ENCODE data around the gene MEN1. TPM values are rescaled to one million over a fixed set of nuclear protein-coding genes. Genes with fewer than 3 reads are reported as not detected.
A peak's percentile ranks its signal among the peaks of the same experiment; 100 is the strongest.

The MEN1 gene
- polyA plus RNA-seq, 3 donors = 9.4 to 26.2 (median 10.0) TPM

- no peaks in the 10 kb centered on the region for H3K27me3 ChIP-seq (ENCODE audit: control insufficient read depth in 2 of 2, insufficient read depth in 2 of 2, low read length in 2 of 2)
- peak; percentile 82 to 85 (median 83) for DNase-seq
- TF ChIP-seq, protein P1, sequence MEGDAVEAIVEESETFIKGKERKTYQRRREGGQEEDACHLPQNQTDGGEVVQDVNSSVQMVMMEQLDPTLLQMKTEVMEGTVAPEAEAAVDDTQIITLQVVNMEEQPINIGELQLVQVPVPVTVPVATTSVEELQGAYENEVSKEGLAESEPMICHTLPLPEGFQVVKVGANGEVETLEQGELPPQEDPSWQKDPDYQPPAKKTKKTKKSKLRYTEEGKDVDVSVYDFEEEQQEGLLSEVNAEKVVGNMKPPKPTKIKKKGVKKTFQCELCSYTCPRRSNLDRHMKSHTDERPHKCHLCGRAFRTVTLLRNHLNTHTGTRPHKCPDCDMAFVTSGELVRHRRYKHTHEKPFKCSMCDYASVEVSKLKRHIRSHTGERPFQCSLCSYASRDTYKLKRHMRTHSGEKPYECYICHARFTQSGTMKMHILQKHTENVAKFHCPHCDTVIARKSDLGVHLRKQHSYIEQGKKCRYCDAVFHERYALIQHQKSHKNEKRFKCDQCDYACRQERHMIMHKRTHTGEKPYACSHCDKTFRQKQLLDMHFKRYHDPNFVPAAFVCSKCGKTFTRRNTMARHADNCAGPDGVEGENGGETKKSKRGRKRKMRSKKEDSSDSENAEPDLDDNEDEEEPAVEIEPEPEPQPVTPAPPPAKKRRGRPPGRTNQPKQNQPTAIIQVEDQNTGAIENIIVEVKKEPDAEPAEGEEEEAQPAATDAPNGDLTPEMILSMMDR (IDR thresholded peaks at IDR 0.05) = no peak
- H4K20me1 ChIP-seq (ENCODE audit: insufficient read depth, low read length) = peaks cover 49% of the 10 kb centered on the region
- H3K9ac ChIP-seq (ENCODE audit: insufficient read depth, low read length, poor library complexity, severe bottlenecking) = peak overlapping the region; percentile 95
- peak overlapping the region; percentile 66 to 98 (median 94) for H3K4me3 ChIP-seq (replicated peaks in 1 of 3; ENCODE audit: low read depth in 2 of 3, low read length in 3 of 3)
- peaks cover 38 to 43% of the 10 kb centered on the region in 2 donors for H3K36me3 ChIP-seq (replicated peaks in 1 of 2; ENCODE audit: control insufficient read depth in 1 of 2, insufficient read depth in 2 of 2, low read length in 2 of 2)
- H3K4me2 ChIP-seq (replicated peaks; ENCODE audit: extremely low read depth, low read length, poor library complexity, severe bottlenecking) = peak overlapping the region; percentile 90
- Mint-ChIP-seq H3K4me3 (peak overlapping the region; percentile 90 to 92), H3K9me3 (no peaks in the 10 kb centered on the region), H3K4me1 (peaks cover 54% of the 10 kb centered on the region), H3K36me3 (peaks cover 49% of the 10 kb centered on the region in 2 donors), H3K27me3 (ENCODE audit: low read depth in 3 of 3) (no peaks in the 10 kb centered on the region), H3K27ac (peak overlapping the region; percentile 82 to 96 (median 90))
- peaks cover 50% of the 10 kb centered on the region for H3K79me2 ChIP-seq (ENCODE audit: insufficient read depth, low read length)
- intact Hi-C loops (cut with micrococcal nuclease) = no loop called here
- H3K4me1 ChIP-seq (ENCODE audit: control insufficient read depth in 1 of 2, insufficient read depth in 2 of 2, low read length in 2 of 2) = peaks cover 32 to 39% of the 10 kb centered on the region in 2 donors
- no peak overlapping the region for H2AFZ ChIP-seq (ENCODE audit: insufficient read depth, low read depth, low read length, poor library complexity, severe bottlenecking)
- peak overlapping the region; percentile 89 to 92 for H3K27ac ChIP-seq (ENCODE audit: low read depth in 1 of 2, low read length in 2 of 2)
- WGBS (ENCODE audit: insufficient coverage) = under 1% methylated on average over 78 of the region's 98 CpGs
- no peaks in the 10 kb centered on the region for H3K9me3 ChIP-seq (replicated peaks in 1 of 2; ENCODE audit: control insufficient read depth in 1 of 2, insufficient read depth in 1 of 2, low read length in 2 of 2)
These were observed 32.7 kb downstream of the MEN1 start for GRCh38 chr11:64777449-64778222.

DNA sequence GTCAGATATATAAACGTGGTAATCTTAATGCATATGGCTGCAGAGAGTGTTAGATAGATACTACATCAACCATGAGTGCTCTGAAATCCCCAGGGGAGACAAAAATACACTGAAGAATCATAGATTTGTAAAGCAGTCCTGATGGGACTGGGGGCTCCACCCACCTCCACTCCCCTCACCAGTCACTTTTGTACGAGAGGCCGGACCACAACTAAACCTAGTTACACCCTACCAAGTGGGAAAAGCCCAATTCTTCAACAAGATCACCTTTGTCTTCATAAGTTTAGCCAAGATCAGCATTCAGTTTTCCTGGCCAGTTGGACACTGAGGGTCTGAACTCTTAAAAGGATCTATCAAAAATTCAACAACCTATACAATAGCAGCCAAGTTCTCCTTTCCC lies 33.5 kb downstream of the MEN1 start:
- Histone ChIP-seq H3K4me3 (replicated peaks in 1 of 3; ENCODE audit: low read depth in 2 of 3, low read length in 3 of 3) (peak overlapping the region; percentile 66 to 98 (median 94)), H3K27me3 (ENCODE audit: control insufficient read depth in 2 of 2, insufficient read depth in 2 of 2, low read length in 2 of 2) (no peaks in the 10 kb centered on the region), H3K4me2 (replicated peaks; ENCODE audit: extremely low read depth, low read length, poor library complexity, severe bottlenecking) (peak overlapping the region; percentile 90), H2AFZ (ENCODE audit: insufficient read depth, low read depth, low read length, poor library complexity, severe bottlenecking) (no peak overlapping the region), H4K20me1 (ENCODE audit: insufficient read depth, low read length) (peaks cover 55% of the 10 kb centered on the region), H3K36me3 (replicated peaks in 1 of 2; ENCODE audit: control insufficient read depth in 1 of 2, insufficient read depth in 2 of 2, low read length in 2 of 2) (peaks cover 39 to 45% of the 10 kb centered on the region in 2 donors), H3K9me3 (replicated peaks in 1 of 2; ENCODE audit: control insufficient read depth in 1 of 2, insufficient read depth in 1 of 2, low read length in 2 of 2) (no peaks in the 10 kb centered on the region), H3K9ac (ENCODE audit: insufficient read depth, low read length, poor library complexity, severe bottlenecking) (peak overlapping the region; percentile 95), H3K27ac (ENCODE audit: low read depth in 1 of 2, low read length in 2 of 2) (peak overlapping the region in 1 of 2 donors; percentile 71), H3K79me2 (ENCODE audit: insufficient read depth, low read length) (peaks cover 56% of the 10 kb centered on the region), H3K4me1 (ENCODE audit: control insufficient read depth in 1 of 2, insufficient read depth in 2 of 2, low read length in 2 of 2) (peaks cover 37 to 46% of the 10 kb centered on the region in 2 donors)
- Mint-ChIP-seq H3K4me1 (peaks cover 62% of the 10 kb centered on the region), H3K4me3 (peak overlapping the region; percentile 90 to 92), H3K9me3 (no peaks in the 10 kb centered on the region), H3K27me3 (ENCODE audit: low read depth in 3 of 3) (no peaks in the 10 kb centered on the region), H3K36me3 (peaks cover 55% of the 10 kb centered on the region in 2 donors), H3K27ac (peak overlapping the region in 6 of 7 donors; percentile 82 to 96 (median 92))
- intact Hi-C loops (cut with micrococcal nuclease) = no loop called here
- TF ChIP-seq, protein P1 (IDR thresholded peaks at IDR 0.05) = no peak
- 42% methylated on average over 2 of the region's 3 CpGs for WGBS (ENCODE audit: insufficient coverage)
- DNase-seq = no peak
